ENCODE measurements around the gene YJEFN3.

The YJEFN3 gene

GRCh38 chr19:19528721-19529490 lies at the start of gene YJEFN3:
YJEFN3 (plus strand) TSS chr19:19528911; CDS start chr19:19528933, 22 bp downstream.
- DNase-seq (ENCODE audit: extremely low read depth in 1 of 2, low read depth in 1 of 2) = no peak

GRCh38 chr19:19480688-19481087 lies 48.0 kb upstream of the YJEFN3 start:
- no peak for DNase-seq (ENCODE audit: extremely low read depth in 1 of 2, low read depth in 1 of 2)

GRCh38 chr19:19482809-19483596 lies 45.7 kb upstream of the YJEFN3 start:
- DNase-seq (ENCODE audit: extremely low read depth in 1 of 2, low read depth in 1 of 2) = no peak

DNA sequence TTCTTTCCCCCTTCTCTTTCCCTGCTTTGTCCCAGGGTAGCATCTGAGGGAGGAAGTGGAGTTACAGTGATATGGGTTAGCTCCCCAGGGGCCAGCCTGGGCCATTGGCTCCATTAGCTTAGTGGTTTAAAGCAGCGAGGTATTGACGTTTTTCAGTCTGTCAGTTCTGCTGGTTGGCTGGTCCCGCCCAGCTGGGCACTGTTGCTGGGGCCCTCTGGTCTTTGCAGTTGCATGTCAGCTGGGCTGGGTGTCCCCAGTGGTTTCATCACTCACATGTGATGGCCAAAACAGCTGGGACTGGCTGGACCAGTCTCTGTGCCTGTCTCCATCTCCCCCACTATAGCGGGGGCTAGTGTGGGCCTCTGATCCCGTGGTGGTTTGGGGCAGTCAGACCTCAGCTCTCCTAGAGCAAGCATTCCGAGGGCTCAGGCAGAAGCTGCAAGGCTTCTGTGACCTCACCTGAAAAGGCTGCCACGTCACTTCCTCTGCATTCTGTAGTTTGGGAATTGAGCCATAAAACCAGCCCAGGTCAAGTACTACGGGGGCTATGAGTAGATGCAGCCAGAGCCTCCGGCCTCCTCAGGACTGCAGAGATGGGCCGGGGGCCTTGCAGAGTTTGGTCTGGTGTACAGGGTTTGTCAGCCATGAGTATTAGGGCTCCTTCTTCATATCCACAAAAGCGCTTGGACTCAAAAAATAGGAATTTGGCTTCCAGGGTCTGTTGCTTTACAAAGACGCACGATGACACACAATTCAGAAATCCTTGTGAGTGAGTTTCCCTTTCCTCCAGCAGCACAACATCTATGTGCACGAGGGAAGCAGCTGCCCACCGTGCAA lies 43.3 kb upstream of the YJEFN3 start:
- no peak for DNase-seq (ENCODE audit: extremely low read depth in 1 of 2, low read depth in 1 of 2)

GRCh38 chr19:19485998-19486290 lies 42.8 kb upstream of the YJEFN3 start:
- no peak for DNase-seq (ENCODE audit: extremely low read depth in 1 of 2, low read depth in 1 of 2)

- DNase-seq (ENCODE audit: extremely low read depth in 1 of 2, low read depth in 1 of 2) = no peak
Observed at GRCh38 chr19:19486343-19487076, 42.2 kb upstream of the YJEFN3 start.

DNA sequence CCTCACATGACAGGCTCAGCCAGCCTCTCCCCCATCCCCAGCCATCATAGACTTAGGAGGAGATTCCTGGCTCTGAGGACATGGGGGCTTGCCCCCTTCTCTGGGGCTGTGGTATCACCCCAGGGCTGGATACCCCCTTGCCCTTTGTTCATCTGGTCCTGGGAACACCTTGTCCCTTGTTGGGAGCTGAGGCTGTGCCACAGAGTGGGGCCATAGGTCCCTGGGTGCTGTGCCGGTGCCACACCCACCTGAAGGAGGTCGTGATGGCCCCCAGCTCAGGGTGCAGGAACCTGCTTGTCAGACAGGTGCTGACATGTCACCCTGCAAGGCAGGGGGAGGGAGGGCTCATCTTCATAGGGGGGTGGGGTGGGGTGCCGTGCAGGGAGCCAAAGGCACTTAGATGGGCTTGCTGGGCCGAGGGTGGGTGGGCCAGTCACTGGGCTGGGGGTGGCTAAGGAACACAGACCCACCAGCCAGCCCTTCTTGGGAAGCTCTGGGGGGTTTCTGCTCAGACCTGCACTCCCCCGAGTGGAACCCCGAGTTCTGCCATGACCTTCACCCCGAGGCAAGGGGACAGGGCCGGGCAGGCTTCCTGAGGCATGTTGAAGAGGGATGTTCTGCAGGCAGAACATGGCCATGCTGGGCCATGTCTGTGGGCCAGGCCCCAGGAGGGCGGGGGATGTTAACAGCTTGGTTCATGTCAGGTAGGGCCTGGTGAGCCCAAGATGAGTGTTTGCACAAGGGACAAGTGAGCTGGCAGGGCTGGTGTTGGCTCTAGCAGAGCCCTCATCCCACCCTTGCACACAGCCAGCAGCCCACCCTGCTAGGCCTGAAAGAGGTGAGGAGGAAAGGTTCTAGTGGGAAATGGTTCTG lies 41.4 kb upstream of the YJEFN3 start:
- no peak for DNase-seq (ENCODE audit: extremely low read depth in 1 of 2, low read depth in 1 of 2)

DNA sequence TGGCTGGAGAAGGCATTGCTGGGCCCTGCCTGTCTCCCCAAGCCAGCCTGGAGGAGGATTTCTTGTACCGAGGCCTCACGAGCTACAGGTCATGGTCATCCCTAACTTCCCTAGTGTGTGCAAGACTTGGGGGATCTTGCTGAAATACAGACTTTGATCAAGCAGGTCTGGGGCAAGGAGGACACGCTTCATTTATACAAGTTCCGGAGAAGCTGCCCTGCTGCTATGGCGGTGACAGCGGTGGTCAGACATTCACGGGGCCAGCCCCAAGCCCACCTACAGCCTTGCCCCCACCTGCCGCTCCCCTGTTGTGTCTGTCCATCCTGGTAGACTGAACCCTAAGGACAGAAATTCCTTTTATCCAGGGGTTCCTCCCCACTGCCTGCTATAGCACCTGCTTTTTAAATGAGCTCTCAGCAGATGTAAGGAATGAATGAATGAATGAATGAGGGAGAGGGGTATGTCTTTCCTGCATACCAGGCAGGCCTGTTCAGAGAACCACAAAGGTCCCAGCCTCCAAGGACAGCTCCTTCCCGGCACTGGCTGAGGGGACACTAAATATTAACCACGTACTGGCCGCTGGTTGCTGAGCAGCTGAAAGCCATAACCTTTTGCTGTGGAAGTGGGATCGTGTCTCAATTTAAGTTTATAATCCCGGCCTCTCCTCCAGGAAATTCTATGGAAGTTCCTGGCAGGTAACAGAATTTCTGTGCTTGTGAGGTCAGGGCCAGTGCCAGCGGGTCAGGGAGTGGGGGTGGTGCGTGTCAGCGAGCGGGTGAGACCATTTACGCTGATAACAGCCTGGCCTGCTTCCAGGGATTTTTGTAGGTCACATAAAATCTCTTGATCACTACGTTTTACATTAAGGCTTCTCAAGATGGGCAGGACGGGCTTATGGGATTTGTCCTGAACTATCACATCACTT lies 40.5 kb upstream of the YJEFN3 start:
- DNase-seq (ENCODE audit: extremely low read depth in 1 of 2, low read depth in 1 of 2) = no peak

- peak; percentile 72 to 74 for DNase-seq (ENCODE audit: extremely low read depth in 1 of 2, low read depth in 1 of 2)
Observed at GRCh38 chr19:19488875-19489690, 39.6 kb upstream of the YJEFN3 start.

GRCh38 chr19:19489804-19490204 lies 38.9 kb upstream of the YJEFN3 start:
- DNase-seq (ENCODE audit: extremely low read depth in 1 of 2, low read depth in 1 of 2) = no peak

- DNase-seq (ENCODE audit: extremely low read depth in 1 of 2, low read depth in 1 of 2) = peak; percentile 58 to 62
Observed at GRCh38 chr19:19490214-19490968, 38.3 kb upstream of the YJEFN3 start.

DNA sequence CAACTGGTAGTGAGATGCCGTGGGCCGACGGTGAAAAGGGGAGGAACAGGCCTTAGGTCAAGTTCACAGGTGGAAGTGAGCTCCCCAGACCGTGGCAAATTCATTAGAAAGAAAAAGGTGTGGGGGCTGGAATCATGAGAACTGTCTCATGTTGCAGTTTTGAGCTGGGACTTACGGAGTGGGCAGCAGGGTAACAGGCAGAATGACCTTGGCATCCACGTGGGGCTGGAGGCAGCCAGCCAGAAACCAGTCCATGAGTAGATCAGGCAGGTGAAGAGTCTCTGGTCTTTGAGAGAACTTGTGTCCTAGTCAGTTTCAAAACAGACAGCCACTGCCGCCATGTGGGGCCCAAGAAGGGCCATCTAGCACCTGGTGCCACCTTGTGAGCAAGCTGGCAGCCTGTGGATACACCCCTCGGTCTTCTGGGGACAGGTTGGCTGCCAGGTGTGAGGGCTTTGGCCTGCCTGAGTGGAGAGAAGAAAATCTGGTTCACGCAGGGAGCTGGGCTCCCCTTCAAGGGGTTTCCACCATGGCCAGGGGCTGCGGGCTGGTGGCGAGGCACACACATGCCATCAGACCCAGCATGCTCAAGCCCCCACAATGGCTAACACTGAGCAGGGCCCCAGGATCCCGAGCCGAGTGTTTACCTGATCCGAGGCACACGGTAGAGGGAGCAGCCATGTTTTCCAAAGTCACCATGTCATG lies 37.2 kb upstream of the YJEFN3 start:
- DNase-seq (ENCODE audit: extremely low read depth in 1 of 2, low read depth in 1 of 2) = no peak

DNA sequence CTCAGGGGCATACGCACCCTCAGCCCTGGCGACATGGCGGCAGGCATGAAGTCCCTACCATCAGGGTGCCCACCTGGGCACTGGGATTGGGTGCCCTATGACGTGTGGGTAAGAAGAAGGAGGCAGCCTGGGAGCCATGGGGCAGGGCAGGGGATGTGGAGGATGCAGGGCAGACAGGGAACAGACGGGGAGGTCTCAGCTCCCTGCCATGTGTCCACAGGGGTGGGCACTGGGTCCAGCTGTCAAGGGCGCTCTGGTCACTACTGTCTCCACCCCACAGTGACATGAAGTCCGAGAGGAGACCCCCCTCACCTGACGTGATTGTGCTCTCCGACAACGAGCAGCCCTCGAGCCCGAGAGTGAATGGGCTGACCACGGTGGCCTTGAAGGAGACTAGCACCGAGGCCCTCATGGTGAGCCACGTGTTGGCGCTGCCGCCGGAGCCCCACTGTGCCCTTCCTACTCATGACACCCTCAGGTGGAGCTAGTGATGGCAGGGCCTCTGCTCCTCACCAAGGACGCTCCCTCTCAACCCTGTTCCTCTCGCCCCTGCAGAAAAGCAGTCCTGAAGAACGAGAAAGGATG lies 36.6 kb upstream of the YJEFN3 start:
- no peak for DNase-seq (ENCODE audit: extremely low read depth in 1 of 2, low read depth in 1 of 2)

DNA sequence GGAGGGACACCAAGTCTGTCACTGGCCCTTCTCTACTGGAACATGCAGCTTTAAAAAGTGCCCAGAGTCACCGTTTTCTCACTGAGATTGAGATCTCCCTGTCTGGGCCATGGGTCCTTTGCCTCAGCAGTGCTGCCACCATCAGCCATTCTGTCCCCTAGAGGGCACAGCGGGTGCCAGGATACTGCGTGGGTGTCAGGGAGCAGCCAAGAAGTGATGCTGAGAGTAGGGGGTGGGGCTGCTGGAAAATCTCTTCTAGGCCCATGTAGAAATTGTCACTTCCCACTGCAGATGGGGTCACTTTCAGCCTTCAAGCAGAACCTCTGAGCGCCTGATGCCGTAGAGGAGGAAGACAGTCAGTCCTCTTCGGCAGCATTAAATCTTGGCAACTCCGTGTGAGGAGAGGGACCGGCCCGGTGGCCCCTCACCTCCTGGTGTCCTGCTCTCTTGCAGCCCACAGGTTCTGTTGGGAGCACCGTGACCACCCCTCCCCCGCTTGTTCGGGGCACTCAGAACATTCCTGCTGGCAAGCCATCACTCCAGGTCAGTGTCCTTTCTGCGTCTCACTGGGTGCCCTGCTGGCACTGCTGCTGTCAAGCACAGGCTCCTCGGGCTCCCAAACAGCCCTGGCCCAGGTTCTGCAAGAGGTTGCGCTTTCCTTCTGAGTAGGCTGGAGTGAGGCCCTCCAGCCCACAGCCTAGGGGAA lies 34.7 kb upstream of the YJEFN3 start:
- no peak for DNase-seq (ENCODE audit: extremely low read depth in 1 of 2, low read depth in 1 of 2)

All from activated CD8-positive, alpha-beta memory T cell treated with anti-CD3 and anti-CD28 coated beads for 1 hour (primary cell).